Glomerular visceral epithelial cell (primary cell): Measurements from ENCODE around the gene RPL27A.

ENCODE experiments used
- DNase-seq: peaks from one replicate; pipeline ENCODE4 v3.0.0-alpha.2; 2016; ENCODE audit errors: extremely low spot score

RPL27A gene

DNA sequence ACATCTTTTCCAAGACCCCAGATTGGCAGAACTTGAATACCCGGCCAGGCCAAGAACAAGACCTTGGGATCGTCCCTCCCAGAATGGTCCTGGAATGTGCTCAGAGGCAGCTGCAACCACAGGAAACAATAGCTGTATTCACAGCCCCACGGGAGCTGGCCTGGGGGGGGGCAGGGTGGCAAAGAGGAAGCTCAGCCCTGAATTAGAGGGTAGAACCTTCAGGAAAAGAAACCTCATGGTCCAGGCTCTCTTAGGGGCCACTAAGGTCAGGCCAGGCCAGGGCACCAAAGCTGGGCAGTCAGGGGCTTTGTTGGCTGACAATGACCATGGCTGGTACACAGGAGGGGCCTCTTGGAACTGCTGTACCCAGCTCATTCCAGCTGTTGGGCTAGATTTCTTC lies 17.3 kb downstream of the RPL27A start:
- DNase-seq: peak; percentile 62

GRCh38 chr11:8701891-8702597 lies 19.5 kb downstream of the RPL27A start:
- DNase-seq: no peak

DNA sequence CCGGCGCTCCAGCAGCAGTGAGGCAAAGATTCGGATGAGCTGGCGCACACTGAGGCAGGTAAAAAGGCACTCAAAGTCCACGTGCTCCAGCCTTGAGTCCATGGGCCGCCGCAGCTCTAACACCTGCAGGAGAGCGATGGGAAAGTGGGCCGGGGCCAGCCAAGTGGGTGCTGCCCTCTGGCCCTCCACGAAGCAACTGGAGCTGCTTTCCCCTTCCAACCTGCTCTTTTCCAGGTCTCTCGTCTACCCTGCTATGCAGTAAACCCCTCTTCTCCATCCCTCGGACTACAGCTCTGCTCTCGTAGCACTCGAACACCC lies 20.0 kb downstream of the RPL27A start:
- no peak for DNase-seq

DNA sequence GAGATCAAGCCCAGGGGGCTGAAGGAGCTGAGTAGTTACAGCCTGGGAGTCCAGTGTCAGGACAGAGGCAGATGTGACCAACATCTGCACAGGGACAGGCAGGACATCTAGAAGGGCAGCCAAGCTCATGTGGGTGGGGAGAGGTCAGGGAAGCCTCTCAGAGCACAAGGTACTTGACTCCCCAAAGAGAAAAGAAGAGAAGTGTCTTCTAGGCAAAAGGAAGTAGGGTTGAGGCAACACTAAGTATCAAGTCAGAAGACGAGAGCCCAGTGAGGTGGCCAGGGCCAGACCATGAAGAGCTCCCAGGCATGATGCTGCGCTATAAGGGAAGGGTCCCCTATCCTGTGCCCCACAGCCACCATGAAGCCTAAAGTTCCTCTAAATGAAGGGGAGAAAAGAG lies 21.5 kb downstream of the RPL27A start:
- no peak for DNase-seq

- DNase-seq: no peak
Measured at GRCh38 chr11:8705146-8705545, 22.6 kb downstream of the RPL27A start.

DNA sequence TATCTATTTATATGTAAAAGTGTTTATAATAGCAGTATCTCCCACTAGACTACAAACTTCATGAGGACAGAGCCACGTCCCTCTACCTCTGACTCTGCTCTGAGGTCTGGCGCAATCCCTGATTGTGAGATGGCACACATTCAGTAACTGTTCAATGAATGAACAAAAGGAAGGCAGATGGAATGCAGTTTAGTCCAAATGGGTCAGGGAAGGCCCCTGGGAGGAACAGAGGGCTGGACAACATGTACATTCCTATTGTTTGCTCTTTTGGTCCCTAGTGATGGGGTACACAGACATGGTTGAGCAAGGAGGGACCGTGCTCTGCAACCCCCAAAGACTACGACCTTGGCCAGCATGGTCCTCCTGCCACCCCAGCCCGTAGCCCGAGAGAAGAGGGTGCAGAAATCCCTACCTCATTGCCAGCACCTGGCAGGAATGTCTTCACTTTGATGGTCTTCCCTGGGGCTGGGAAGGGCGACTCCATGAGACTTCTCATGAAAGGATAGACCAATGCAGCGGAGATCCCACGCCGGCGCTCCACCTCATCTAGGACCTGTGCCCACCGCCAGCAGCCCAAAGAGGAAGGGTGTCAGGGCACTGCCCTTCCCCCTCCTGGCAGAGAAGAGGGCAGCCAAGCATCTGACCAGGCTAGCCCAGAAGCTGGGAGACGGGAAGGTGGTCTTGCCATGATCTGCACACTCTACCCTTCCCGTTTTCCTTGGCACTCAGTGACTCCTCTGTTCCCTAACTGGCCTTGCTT lies 24.3 kb downstream of the RPL27A start:
- DNase-seq: no peak

DNA sequence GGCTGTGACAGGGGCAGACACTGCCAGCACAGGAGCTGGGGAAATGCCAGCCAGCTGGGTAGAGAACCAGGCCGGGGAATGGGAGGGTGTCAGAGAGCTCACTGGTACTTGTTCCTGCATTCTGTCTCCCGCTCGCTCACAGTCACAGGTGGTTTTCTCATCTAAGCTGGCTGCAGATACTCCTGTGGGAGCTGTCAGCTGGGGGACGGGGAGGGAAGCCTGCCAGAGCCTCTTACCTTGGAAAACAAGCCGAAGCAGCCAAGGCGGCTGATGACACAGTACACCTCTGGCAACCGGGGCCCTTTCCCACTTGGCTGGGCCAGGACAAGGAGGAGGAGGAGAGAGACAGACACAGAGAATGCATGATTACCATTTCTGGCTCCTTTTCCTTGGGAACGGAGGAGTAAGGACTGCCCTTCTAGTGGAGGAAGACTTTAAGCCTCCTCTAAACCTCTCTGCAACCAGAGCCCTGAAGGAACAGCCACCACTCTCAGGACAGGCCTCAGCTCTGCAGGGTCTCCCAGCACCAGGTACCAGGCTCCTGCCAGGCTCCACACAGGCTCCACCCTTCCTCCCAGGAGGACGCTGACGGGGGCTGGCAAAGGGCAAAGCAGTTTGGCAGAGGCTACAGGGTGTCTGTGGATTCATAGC lies 25.1 kb downstream of the RPL27A start:
- DNase-seq: no peak

DNA sequence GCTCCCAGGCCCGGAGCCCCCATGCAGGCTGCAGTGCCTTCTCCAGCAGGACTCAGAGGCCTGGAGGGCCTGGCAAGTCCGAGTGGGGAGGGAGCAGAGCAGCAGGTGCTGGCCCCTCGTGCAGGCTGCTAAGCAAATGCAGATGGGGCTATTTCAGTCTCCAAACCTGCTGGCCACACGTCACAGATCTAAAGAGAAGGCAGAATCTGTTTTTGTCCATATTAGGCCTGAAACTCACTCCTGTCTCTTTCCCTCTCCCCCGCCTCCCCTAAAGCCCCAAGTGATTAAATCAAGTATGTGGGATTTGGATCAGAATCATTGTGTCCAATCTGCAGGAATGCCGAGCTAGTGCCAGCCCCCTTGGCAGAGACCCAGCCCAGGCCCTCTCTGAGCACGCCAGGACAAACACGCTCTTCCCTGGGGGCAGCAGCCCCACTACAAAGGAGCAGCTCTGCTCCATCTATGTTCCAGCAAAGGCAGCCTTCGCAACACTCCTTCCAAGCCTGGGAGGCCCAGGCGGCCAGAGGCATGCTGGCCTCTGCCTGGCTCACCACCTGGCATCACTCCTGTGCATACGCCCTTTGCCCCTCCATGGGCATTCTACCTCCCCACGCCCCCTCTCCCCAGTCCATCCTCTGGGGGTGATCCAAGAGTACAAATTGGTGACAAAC lies 26.5 kb downstream of the RPL27A start:
- no peak for DNase-seq

- no peak for DNase-seq
Measured at GRCh38 chr11:8709777-8710176, 27.2 kb downstream of the RPL27A start.

- no peak for DNase-seq
Measured at GRCh38 chr11:8711895-8712442, 29.4 kb downstream of the RPL27A start.

- no peak for DNase-seq
Measured at GRCh38 chr11:8712506-8712905, 29.9 kb downstream of the RPL27A start.

- no peak for DNase-seq
Measured at GRCh38 chr11:8713760-8714454, 31.3 kb downstream of the RPL27A start.

- peak; percentile 52 for DNase-seq
Measured at GRCh38 chr11:8714622-8715225, 32.1 kb downstream of the RPL27A start.

GRCh38 chr11:8715501-8715900 lies 32.9 kb downstream of the RPL27A start:
- DNase-seq: no peak

DNA sequence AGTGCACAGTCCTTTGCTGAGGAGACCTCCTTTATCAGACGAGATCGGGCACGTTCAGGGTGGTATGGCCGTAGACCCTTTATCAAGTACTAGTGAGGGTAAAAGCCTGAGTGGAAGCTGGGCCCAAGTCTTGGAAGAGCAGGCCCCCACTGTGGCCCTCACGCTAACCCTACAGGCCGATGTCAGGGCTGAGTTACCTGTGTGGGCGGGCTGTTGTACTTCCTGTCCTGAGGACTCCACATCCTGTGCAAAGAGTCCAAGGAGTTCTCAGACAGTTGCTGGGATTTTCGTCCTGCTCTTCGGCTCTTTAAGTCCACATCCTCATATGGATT lies 34.9 kb downstream of the RPL27A start:
- DNase-seq: no peak

GRCh38 chr11:8717876-8718753 lies 35.5 kb downstream of the RPL27A start:
- DNase-seq: peak; percentile 74

- DNase-seq: peak; percentile 84
Measured at GRCh38 chr11:8719211-8719649, 36.6 kb downstream of the RPL27A start.

GRCh38 chr11:8719721-8720120 lies 37.1 kb downstream of the RPL27A start:
- DNase-seq: no peak

DNA sequence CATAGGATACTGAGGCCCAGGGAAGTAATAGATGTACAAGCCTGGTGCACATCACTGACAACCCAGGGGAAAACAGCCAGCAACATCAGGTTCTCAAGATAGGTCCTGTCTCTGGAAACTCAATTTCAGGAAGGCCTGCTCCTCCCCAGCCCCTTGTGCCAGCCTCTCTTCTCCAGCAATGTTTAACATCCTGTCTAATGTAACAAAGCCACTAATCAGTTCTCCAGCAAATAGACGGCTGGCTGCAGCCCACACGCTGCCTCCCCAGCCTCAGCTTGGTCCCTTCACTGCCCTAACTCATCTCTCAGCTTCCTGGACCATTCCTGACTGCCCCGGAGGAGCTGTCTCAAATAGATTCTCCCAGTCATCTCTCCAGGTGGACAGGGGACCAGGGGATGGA lies 37.8 kb downstream of the RPL27A start:
- DNase-seq: peak; percentile 28
